Body of pancreas (tissue), 4 donors: ENCODE results near the gene CEACAM4.
A peak's percentile ranks its signal among the peaks of the same experiment; 100 is the strongest.

Source experiments
- POLR2A ChIP-seq, 3 donors: fragments of 450-650 bp; IDR thresholded peaks; one replicate each; pipeline ENCODE4 v1.6.1; 2016; ENCODE audit warnings: antibody characterized with exemption in 3 of 3, mild to moderate bottlenecking in 2 of 3
- TF ChIP-seq, protein P1 (sequence below), 7 experiments: fragments of 450-650 bp in 4 of 7; fragments of 200-600 bp in 3 of 7; sonication (generic) in 3 of 7; IDR thresholded peaks; one replicate each; pipeline ENCODE4 v1.5.1; 2016 to 2019; ENCODE audit warnings: antibody characterized with exemption in 7 of 7

DNA sequence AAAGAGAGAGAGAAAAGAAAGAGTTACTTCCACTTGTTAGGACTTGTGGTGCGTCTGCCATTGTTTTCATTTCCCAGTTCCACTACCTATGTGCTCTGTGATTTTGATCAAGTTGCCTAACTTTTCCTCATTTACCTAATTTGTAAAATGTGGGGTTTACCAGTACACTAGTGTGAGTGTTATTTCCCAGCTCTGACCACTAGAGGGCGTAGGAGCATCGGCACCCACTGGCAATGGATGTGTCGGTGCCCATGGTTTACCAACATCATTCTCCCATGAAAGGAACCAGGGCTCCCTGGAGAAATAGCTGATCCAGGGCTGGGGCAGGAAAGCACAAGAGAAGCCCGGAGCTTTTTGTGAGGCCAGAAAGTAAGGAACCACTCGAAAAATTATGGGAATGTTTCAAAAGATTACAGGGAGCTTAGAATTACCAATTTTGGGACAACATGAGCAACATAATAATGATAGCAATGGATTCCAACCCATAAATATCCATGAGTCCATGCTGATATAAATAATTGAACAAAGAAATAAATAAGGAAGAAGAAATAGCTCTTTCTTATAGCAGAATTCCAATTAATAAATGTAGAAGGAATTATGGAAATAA, 15.1 kb upstream of the CEACAM4 start:
- TF ChIP-seq, protein P1, sequence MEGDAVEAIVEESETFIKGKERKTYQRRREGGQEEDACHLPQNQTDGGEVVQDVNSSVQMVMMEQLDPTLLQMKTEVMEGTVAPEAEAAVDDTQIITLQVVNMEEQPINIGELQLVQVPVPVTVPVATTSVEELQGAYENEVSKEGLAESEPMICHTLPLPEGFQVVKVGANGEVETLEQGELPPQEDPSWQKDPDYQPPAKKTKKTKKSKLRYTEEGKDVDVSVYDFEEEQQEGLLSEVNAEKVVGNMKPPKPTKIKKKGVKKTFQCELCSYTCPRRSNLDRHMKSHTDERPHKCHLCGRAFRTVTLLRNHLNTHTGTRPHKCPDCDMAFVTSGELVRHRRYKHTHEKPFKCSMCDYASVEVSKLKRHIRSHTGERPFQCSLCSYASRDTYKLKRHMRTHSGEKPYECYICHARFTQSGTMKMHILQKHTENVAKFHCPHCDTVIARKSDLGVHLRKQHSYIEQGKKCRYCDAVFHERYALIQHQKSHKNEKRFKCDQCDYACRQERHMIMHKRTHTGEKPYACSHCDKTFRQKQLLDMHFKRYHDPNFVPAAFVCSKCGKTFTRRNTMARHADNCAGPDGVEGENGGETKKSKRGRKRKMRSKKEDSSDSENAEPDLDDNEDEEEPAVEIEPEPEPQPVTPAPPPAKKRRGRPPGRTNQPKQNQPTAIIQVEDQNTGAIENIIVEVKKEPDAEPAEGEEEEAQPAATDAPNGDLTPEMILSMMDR (IDR thresholded peaks at IDR 0.05), result peak; percentile 54 to 89 (median 86)
- TF ChIP-seq POLR2A (IDR thresholded peaks at IDR 0.05), result no peak
